ENCODE results near the gene ACOX3.

ACOX3 gene

GRCh38 chr4:8469550-8469949 lies 29.0 kb upstream of the ACOX3 start:
- H3K4me3 ChIP-seq (ENCODE audit: low read depth, low read length), result no peak overlapping the region
- DNase-seq (ENCODE audit: low read depth), result no peak

GRCh38 chr4:8468746-8469535 lies 28.4 kb upstream of the ACOX3 start:
- no peak overlapping the region for H3K4me3 ChIP-seq (ENCODE audit: low read depth, low read length)
- no peak for DNase-seq (ENCODE audit: low read depth)

GRCh38 chr4:8467016-8467415 lies 26.5 kb upstream of the ACOX3 start:
- no peak for DNase-seq (ENCODE audit: low read depth)
- H3K4me3 ChIP-seq (ENCODE audit: low read depth, low read length), result no peak overlapping the region

- H3K4me3 ChIP-seq (ENCODE audit: low read depth, low read length), result no peak overlapping the region
- DNase-seq (ENCODE audit: low read depth), result no peak
Measured at GRCh38 chr4:8465615-8466611, 25.4 kb upstream of the ACOX3 start.

GRCh38 chr4:8464381-8464780 lies 23.9 kb upstream of the ACOX3 start:
- H3K4me3 ChIP-seq (ENCODE audit: low read depth, low read length), result no peak overlapping the region
- DNase-seq (ENCODE audit: low read depth), result no peak

GRCh38 chr4:8463811-8464210 lies 23.3 kb upstream of the ACOX3 start:
- no peak for DNase-seq (ENCODE audit: low read depth)
- no peak overlapping the region for H3K4me3 ChIP-seq (ENCODE audit: low read depth, low read length)

GRCh38 chr4:8461616-8462015 lies 21.1 kb upstream of the ACOX3 start:
- no peak for DNase-seq (ENCODE audit: low read depth)
- no peak overlapping the region for H3K4me3 ChIP-seq (ENCODE audit: low read depth, low read length)

- DNase-seq (ENCODE audit: low read depth), result no peak
- H3K4me3 ChIP-seq (ENCODE audit: low read depth, low read length), result no peak overlapping the region
Measured at GRCh38 chr4:8461086-8461485, 20.6 kb upstream of the ACOX3 start.

GRCh38 chr4:8459867-8460445 lies 19.4 kb upstream of the ACOX3 start:
- DNase-seq (ENCODE audit: low read depth), result no peak
- no peak overlapping the region for H3K4me3 ChIP-seq (ENCODE audit: low read depth, low read length)

- no peak overlapping the region for H3K4me3 ChIP-seq (ENCODE audit: low read depth, low read length)
- no peak for DNase-seq (ENCODE audit: low read depth)
Measured at GRCh38 chr4:8457646-8458252, 17.2 kb upstream of the ACOX3 start.

GRCh38 chr4:8453957-8454356 lies 13.4 kb upstream of the ACOX3 start:
- no peak for DNase-seq (ENCODE audit: low read depth)
- no peak overlapping the region for H3K4me3 ChIP-seq (ENCODE audit: low read depth, low read length)

- DNase-seq (ENCODE audit: low read depth), result no peak
- no peak overlapping the region for H3K4me3 ChIP-seq (ENCODE audit: low read depth, low read length)
Measured at GRCh38 chr4:8451440-8452182, 11.1 kb upstream of the ACOX3 start.

GRCh38 chr4:8446122-8446521 lies 5.6 kb upstream of the ACOX3 start:
- DNase-seq (ENCODE audit: low read depth), result no peak
- H3K4me3 ChIP-seq (ENCODE audit: low read depth, low read length), result no peak overlapping the region

GRCh38 chr4:8443801-8444200 lies 3.3 kb upstream of the ACOX3 start:
- DNase-seq (ENCODE audit: low read depth), result no peak
- H3K4me3 ChIP-seq (ENCODE audit: low read depth, low read length), result no peak overlapping the region

GRCh38 chr4:8442596-8443358 lies 2.3 kb upstream of the ACOX3 start:
- no peak for DNase-seq (ENCODE audit: low read depth)
- H3K4me3 ChIP-seq (ENCODE audit: low read depth, low read length), result no peak overlapping the region

- DNase-seq (ENCODE audit: low read depth), result no peak
- H3K4me3 ChIP-seq (ENCODE audit: low read depth, low read length), result peak overlapping the region; percentile 99
Measured at GRCh38 chr4:8441499-8442091, 1.1 kb upstream of the ACOX3 start.

- peak overlapping the region; percentile 99 for H3K4me3 ChIP-seq (ENCODE audit: low read depth, low read length)
- no peak for DNase-seq (ENCODE audit: low read depth)
Measured at GRCh38 chr4:8439914-8440491, 520 bp downstream of the ACOX3 start.

GRCh38 chr4:8439168-8439567 lies 1.4 kb downstream of the ACOX3 start:
- no peak for DNase-seq (ENCODE audit: low read depth)
- no peak overlapping the region for H3K4me3 ChIP-seq (ENCODE audit: low read depth, low read length)

Measured in skeletal muscle cell (primary cell).